ENCODE data around the gene NEUROG3. TPM values are rescaled to one million over a fixed set of nuclear protein-coding genes. Genes with fewer than 3 reads are reported as not detected.
A peak's percentile ranks its signal among the peaks of the same experiment; 100 is the strongest.
"Not testable (repeated sequence)": the region's sequence is repeated elsewhere in the genome, so short reads cannot be mapped to it uniquely, and the experiment has no call there.

The NEUROG3 gene
- total RNA-seq, 2 donors from 2014 or later = 0.39 TPM; not detected in 1

DNA sequence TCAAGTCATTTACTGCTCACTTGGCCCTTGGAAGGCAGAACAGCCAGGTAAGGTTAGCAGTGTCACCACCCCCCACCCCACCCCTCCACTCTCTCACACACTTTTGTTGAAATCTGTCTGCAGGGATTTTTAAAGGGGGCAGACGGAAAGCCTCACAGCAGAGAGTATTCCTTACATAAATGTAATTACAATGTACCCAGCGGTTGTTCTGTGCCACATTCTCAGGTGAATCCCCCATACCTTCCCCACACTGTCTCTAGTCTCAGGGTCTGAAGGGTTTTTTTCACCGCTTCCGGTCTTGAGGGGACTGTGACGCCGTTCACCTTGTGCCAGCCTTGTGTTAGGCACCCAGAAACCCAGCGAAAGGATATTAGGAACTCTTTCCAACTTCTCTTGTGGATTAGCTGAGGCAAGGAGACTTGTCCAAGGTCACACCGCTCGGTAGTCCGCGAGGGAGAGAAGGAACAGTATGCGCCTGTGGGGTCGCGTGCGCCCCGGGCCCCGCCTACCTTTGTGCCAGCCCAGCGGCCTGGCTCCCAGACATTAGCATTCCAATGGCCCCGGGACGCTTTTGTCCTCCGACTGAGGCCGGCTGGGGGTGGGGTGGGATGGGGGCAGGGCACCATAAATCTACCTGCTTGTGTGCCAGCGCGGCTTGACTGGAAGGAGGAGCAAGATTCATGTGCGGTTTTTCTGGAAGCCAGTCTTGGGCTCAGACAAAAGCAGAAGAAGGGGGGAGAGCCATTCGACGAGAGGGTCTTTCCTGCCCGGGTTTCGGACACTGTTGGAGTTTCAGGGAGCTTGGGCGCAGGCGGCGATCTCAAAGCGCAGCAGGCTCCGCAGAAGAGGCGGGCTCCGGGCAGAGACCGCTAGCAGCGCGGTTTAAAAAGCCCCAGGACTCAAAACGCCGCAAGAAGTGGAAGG is 4.5 kb downstream of the NEUROG3 start:
- Mint-ChIP-seq H3K27ac (no peak overlapping the region), H3K4me1 (ENCODE audit: low read depth) (peaks cover 16% of the 10 kb centered on the region), H3K27me3 (ENCODE audit: low read depth) (peaks cover 86% of the 10 kb centered on the region), H3K4me3 (no peak overlapping the region), H3K9me3 (no peaks in the 10 kb centered on the region), H3K36me3 (ENCODE audit: insufficient read depth in 2 of 2) (no peaks in the 10 kb centered on the region)
- DNase-seq = no peak
- no peak for ATAC-seq (replicated peaks in 1 of 2)

- Mint-ChIP-seq H3K4me1 (ENCODE audit: low read depth) (peaks cover 10% of the 10 kb centered on the region), H3K27me3 (ENCODE audit: low read depth) (peaks cover 81% of the 10 kb centered on the region), H3K9me3 (no peaks in the 10 kb centered on the region), H3K4me3 (no peak overlapping the region), H3K36me3 (ENCODE audit: insufficient read depth in 2 of 2) (no peaks in the 10 kb centered on the region), H3K27ac (no peak overlapping the region)
- DNase-seq (peak; percentile 29 to 46), ATAC-seq (replicated peaks in 1 of 2) (no peak)
Measured at GRCh38 chr10:69567920-69568319, 5.3 kb downstream of the NEUROG3 start.

- Mint-ChIP-seq H3K27me3 (ENCODE audit: low read depth) (peaks cover 37% of the 10 kb centered on the region), H3K4me1 (ENCODE audit: low read depth) (peaks cover 11% of the 10 kb centered on the region), H3K9me3 (no peaks in the 10 kb centered on the region), H3K36me3 (ENCODE audit: insufficient read depth in 2 of 2) (no peaks in the 10 kb centered on the region), H3K4me3 (no peak overlapping the region), H3K27ac (no peak overlapping the region)
- ATAC-seq (replicated peaks in 1 of 2) (no peak), DNase-seq (no peak)
Measured at GRCh38 chr10:69562731-69563254, 10.4 kb downstream of the NEUROG3 start.

GRCh38 chr10:69559525-69559924 is 13.7 kb downstream of the NEUROG3 start:
- Mint-ChIP-seq H3K9me3 (no peaks in the 10 kb centered on the region), H3K36me3 (ENCODE audit: insufficient read depth in 2 of 2) (no peaks in the 10 kb centered on the region), H3K27ac (no peak overlapping the region), H3K27me3 (ENCODE audit: low read depth) (peaks cover 11% of the 10 kb centered on the region), H3K4me3 (no peak overlapping the region), H3K4me1 (ENCODE audit: low read depth) (peaks cover 11% of the 10 kb centered on the region)
- DNase-seq (no peak), ATAC-seq (replicated peaks in 1 of 2) (no peak)

DNA sequence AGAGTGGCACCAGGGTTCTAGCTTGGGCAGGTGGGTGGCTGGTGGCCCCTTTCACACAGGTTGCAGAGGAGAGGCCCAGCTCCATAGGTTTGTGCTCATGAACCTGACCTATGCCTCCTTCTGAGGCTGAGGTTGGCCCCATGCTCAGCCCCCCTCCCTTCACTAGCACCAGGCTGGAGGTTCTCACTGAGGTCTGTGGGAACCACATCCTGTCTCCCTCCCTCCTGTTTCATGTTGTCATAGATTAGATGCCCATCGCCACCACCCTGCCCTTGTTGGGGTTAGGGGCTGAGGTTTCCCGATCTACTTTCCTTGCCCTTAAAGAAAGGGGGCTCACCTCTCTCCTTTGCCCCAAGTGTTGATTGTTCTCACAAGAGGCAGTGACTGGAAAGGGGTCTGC is 14.7 kb downstream of the NEUROG3 start:
- Mint-ChIP-seq H3K4me3 (no peak overlapping the region), H3K9me3 (no peaks in the 10 kb centered on the region), H3K27ac (no peak overlapping the region), H3K36me3 (ENCODE audit: insufficient read depth in 2 of 2) (no peaks in the 10 kb centered on the region), H3K4me1 (ENCODE audit: low read depth) (peaks cover 11% of the 10 kb centered on the region), H3K27me3 (ENCODE audit: low read depth) (peaks cover 2% of the 10 kb centered on the region)
- ATAC-seq (replicated peaks in 1 of 2) = peak; percentile 50 to 59
- no peak for DNase-seq

- ATAC-seq (replicated peaks in 1 of 2) (no peak), DNase-seq (no peak)
- H3K27ac Mint-ChIP-seq = no peak overlapping the region
- H3K27me3 Mint-ChIP-seq (ENCODE audit: low read depth) = no peaks in the 10 kb centered on the region
- H3K4me3 Mint-ChIP-seq = no peak overlapping the region
- peaks cover 11% of the 10 kb centered on the region for H3K4me1 Mint-ChIP-seq (ENCODE audit: low read depth)
- peaks cover 6 to 11% of the 10 kb centered on the region in 2 donors for H3K9me3 Mint-ChIP-seq
- peaks cover 3 to 10% of the 10 kb centered on the region in 2 donors for H3K36me3 Mint-ChIP-seq (ENCODE audit: insufficient read depth in 2 of 2)
Measured at GRCh38 chr10:69554611-69555010, 18.6 kb downstream of the NEUROG3 start.

DNA sequence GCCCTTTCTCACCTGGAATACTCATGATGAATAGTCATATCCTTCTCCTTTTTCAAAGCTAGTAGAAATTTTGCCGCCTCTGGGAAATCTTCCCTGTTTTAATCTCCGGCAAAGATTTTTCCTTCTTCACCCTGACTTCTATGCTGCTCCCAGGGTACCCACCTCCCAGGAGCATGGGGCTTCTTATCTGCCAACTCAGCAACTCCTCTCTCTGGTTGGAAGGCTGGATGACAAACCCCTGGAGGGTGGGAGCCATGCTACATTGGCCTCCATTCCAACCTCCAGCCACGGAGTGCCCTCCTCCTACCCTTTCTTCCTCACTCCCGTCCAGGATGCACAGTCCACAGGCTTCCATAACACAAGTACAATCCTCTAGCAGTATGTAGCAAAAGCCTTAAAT is 19.9 kb downstream of the NEUROG3 start:
- Mint-ChIP-seq H3K4me3 (no peak overlapping the region), H3K4me1 (ENCODE audit: low read depth) (peaks cover 3% of the 10 kb centered on the region), H3K27ac (no peak overlapping the region), H3K36me3 (ENCODE audit: insufficient read depth in 2 of 2) (peaks cover 7 to 15% of the 10 kb centered on the region in 2 donors), H3K9me3 (peaks cover 11 to 15% of the 10 kb centered on the region in 2 donors), H3K27me3 (ENCODE audit: low read depth) (no peaks in the 10 kb centered on the region)
- no peak for ATAC-seq (replicated peaks in 1 of 2)
- no peak for DNase-seq

DNA sequence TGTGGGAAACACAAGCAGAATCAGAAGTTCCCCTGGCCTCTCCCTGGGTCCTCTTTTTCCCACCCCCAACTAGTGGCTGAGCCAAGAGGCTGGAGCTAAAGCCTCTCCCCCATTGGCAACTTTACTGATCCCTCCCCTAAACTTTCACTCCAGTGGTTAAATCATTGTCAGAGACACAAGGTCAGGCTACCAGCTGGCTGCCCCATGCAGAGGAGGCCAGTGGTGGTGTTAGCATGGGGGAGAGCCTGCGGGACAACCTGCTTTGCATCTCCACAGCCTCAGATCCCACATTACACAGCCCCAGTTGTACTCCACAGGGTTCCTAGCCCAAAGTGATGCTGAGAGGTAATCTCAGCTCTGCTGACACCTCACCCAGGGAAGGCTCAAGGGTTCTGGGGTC is 21.0 kb downstream of the NEUROG3 start:
- no peak overlapping the region for H3K27ac Mint-ChIP-seq
- peaks cover 8 to 15% of the 10 kb centered on the region in 2 donors for H3K36me3 Mint-ChIP-seq (ENCODE audit: insufficient read depth in 2 of 2)
- ATAC-seq (replicated peaks in 1 of 2) (no peak), DNase-seq (no peak)
- H3K9me3 Mint-ChIP-seq = peaks cover 13 to 18% of the 10 kb centered on the region in 2 donors
- H3K4me1 Mint-ChIP-seq (ENCODE audit: low read depth) = no peaks in the 10 kb centered on the region
- H3K4me3 Mint-ChIP-seq = no peak overlapping the region
- H3K27me3 Mint-ChIP-seq (ENCODE audit: low read depth) = no peaks in the 10 kb centered on the region

DNA sequence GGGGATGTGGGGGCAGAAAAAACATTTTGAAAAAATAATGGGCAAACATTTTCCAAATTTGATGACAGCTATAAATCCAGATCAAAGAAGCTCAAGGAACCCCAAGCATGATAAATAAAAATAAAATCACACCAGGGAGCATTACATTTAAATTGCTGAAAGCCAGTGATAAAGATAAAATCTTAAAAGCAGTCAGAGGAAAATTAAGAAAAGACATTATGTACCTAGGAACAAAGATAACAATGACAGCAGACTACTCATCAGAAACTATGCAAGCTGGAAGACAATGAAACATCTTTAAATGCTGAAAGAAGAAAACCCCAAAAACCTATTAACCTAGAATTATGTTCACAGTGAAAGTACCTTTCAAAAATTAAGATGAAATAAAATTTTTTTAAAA is 23.3 kb downstream of the NEUROG3 start:
- Mint-ChIP-seq H3K4me1 (ENCODE audit: low read depth) (no peaks in the 10 kb centered on the region), H3K4me3 (no peak overlapping the region), H3K27me3 (ENCODE audit: low read depth) (peaks cover 5% of the 10 kb centered on the region), H3K9me3 (peaks cover 15 to 18% of the 10 kb centered on the region in 2 donors), H3K27ac (no peak overlapping the region), H3K36me3 (ENCODE audit: insufficient read depth in 2 of 2) (peaks cover 8 to 15% of the 10 kb centered on the region in 2 donors)
- DNase-seq = no peak
- ATAC-seq (replicated peaks in 1 of 2) = no peak

- Mint-ChIP-seq H3K36me3 (ENCODE audit: insufficient read depth in 2 of 2) (peaks cover 4 to 6% of the 10 kb centered on the region in 2 donors), H3K4me3 (no peak overlapping the region)
- ATAC-seq (replicated peaks in 1 of 2) = no peak
Measured at GRCh38 chr10:69541463-69541862, 31.8 kb downstream of the NEUROG3 start.

GRCh38 chr10:69538461-69538860 is 34.8 kb downstream of the NEUROG3 start:
- Mint-ChIP-seq H3K9me3 (peaks cover 6 to 10% of the 10 kb centered on the region in 2 donors), H3K36me3 (ENCODE audit: insufficient read depth in 2 of 2) (peaks cover 4 to 6% of the 10 kb centered on the region in 2 donors), H3K4me1 (ENCODE audit: low read depth) (no peaks in the 10 kb centered on the region), H3K27me3 (ENCODE audit: low read depth) (peaks cover 6% of the 10 kb centered on the region), H3K4me3 (no peak overlapping the region), H3K27ac (no peak overlapping the region)
- ATAC-seq (replicated peaks in 1 of 2) (no peak), DNase-seq (no peak)

More at GRCh38 chr10:69541463-69541862, 31.8 kb downstream of the NEUROG3 start:
- Mint-ChIP-seq H3K9me3 (peaks cover 4 to 8% of the 10 kb centered on the region in 2 donors), H3K27me3 (ENCODE audit: low read depth) (peaks cover 7% of the 10 kb centered on the region), H3K27ac (no peak overlapping the region), H3K4me1 (ENCODE audit: low read depth) (no peaks in the 10 kb centered on the region)
- DNase-seq = no peak

DNA sequence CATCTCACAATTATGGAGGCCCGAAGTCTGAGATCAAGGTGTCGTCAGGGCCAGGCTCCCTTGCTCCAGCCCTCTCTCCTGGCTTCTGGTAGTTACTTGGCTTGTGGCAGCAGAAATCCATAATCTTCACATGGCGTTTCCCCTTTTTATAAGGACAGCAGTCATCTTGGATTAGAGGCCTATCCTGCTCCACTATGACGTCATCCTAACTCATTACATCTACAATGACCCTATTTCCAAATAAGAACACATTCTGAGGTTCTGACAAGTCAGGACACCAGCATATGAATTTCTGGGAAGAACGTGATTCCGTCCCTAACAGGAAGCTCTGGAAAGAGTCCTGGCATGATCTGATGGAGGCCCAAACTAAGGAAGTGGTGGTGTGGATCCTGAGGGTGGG is 35.8 kb downstream of the NEUROG3 start:
- H3K4me3 Mint-ChIP-seq = no peak overlapping the region
- H3K36me3 Mint-ChIP-seq (ENCODE audit: insufficient read depth in 2 of 2) = peaks cover 4 to 6% of the 10 kb centered on the region in 2 donors
- no peak for DNase-seq
- ATAC-seq (replicated peaks in 1 of 2) = no peak
- peaks cover 6% of the 10 kb centered on the region for H3K27me3 Mint-ChIP-seq (ENCODE audit: low read depth)
- H3K9me3 Mint-ChIP-seq = peaks cover 6 to 13% of the 10 kb centered on the region in 2 donors
- H3K4me1 Mint-ChIP-seq (ENCODE audit: low read depth) = no peaks in the 10 kb centered on the region
- H3K27ac Mint-ChIP-seq = no peak overlapping the region

DNA sequence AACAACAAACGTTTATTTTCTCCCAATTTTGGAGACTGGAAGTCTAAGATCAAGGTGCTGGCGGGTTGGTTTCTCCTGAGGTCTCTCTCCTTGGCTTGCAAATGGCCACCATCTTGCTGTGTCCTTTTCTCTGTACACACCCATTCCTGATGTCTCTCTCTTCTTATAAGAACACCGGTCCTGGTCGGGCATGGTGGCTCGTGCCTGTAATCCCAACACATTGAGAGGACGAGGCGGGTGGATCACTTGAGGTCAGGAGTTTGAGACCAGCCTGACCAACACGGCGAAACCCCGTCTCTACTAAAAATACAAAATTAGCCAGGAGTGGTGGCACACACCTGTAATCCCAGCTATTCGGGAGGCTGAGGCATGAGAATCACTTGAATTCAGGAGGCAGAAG is 36.7 kb downstream of the NEUROG3 start:
- not testable (repeated sequence) for H3K36me3 Mint-ChIP-seq (ENCODE audit: insufficient read depth in 2 of 2); H3K27ac Mint-ChIP-seq; DNase-seq; ATAC-seq (replicated peaks in 1 of 2); H3K4me3 Mint-ChIP-seq; H3K27me3 Mint-ChIP-seq (ENCODE audit: low read depth); H3K4me1 Mint-ChIP-seq (ENCODE audit: low read depth)
- H3K9me3 Mint-ChIP-seq = peaks cover 6 to 13% of the 10 kb centered on the region in 2 donors

Measured in activated T-cell treated with anti-CD3 and anti-CD28 coated beads, Interleukin-2, amount 50 U/mL, for 72 hours (primary cell).